A204.1 (cell line): Measurements from ENCODE around the gene MAP7.
"Not testable (repeated sequence)": the region's sequence is repeated elsewhere in the genome, so short reads cannot be mapped to it uniquely, and the experiment has no call there.

Experiments used
- FAIRE-seq: peaks from 2 replicates; lab custom pipeline; 2012; peaks lifted over from hg19 to GRCh38; lab: Jason Lieb, UNC

The MAP7 gene

GRCh38 chr6:136334465-136334846 is 215.8 kb downstream of the MAP7 start:
- FAIRE-seq = no peak

- no peak for FAIRE-seq
Observed at GRCh38 chr6:136333824-136334464, 216.3 kb downstream of the MAP7 start.

GRCh38 chr6:136331461-136331860 is 218.8 kb downstream of the MAP7 start:
- no peak for FAIRE-seq

- FAIRE-seq = no peak
Observed at GRCh38 chr6:136330634-136331033, 219.6 kb downstream of the MAP7 start.

- no peak for FAIRE-seq
Observed at GRCh38 chr6:136326038-136326553, 224.1 kb downstream of the MAP7 start.

- no peak for FAIRE-seq
Observed at GRCh38 chr6:136324686-136325380, 225.4 kb downstream of the MAP7 start.

GRCh38 chr6:136323431-136324112 is 226.7 kb downstream of the MAP7 start:
- no peak for FAIRE-seq

- FAIRE-seq = no peak
Observed at GRCh38 chr6:136319732-136320131, 230.5 kb downstream of the MAP7 start.

GRCh38 chr6:136318676-136319075 is 231.5 kb downstream of the MAP7 start:
- FAIRE-seq = no peak

- no peak for FAIRE-seq
Observed at GRCh38 chr6:136317971-136318370, 232.3 kb downstream of the MAP7 start.

GRCh38 chr6:136317021-136317694 is 233.1 kb downstream of the MAP7 start:
- peak; percentile 93 for FAIRE-seq

- FAIRE-seq = no peak
Observed at GRCh38 chr6:136315594-136315993, 234.6 kb downstream of the MAP7 start.

GRCh38 chr6:136312975-136313374 is 237.2 kb downstream of the MAP7 start:
- FAIRE-seq = no peak

GRCh38 chr6:136309729-136310311 is 240.4 kb downstream of the MAP7 start:
- FAIRE-seq = no peak

GRCh38 chr6:136309171-136309570 is 241.1 kb downstream of the MAP7 start:
- FAIRE-seq = no peak

GRCh38 chr6:136308469-136308868 is 241.8 kb downstream of the MAP7 start:
- FAIRE-seq = not testable (repeated sequence)

GRCh38 chr6:136307351-136307750 is 242.9 kb downstream of the MAP7 start:
- FAIRE-seq = no peak

- FAIRE-seq = no peak
Observed at GRCh38 chr6:136306466-136306865, 243.8 kb downstream of the MAP7 start.

- FAIRE-seq = no peak
Observed at GRCh38 chr6:136304410-136304809, 245.8 kb downstream of the MAP7 start.

- FAIRE-seq = no peak
Observed at GRCh38 chr6:136303516-136303915, 246.7 kb downstream of the MAP7 start.

- no peak for FAIRE-seq
Observed at GRCh38 chr6:136294621-136295020, 255.6 kb downstream of the MAP7 start.
